GM12891 (cell line): ENCODE data around the gene CCDC24.

ENCODE experiments used
- PAX5 ChIP-seq: IDR thresholded peaks from 2 replicates; pipeline ENCODE4 v1.6.1; 2011; ENCODE audit warnings: low read length, moderate library complexity, mild to moderate bottlenecking; ENCODE audit not compliant: insufficient read depth, severe bottlenecking
- POLR2A ChIP-seq: IDR thresholded peaks from 2 replicates; pipeline ENCODE4 v1.6.1; 2011; ENCODE audit warnings: low read depth, low read length, control low read depth
- POLR2AphosphoS5 ChIP-seq: IDR thresholded peaks from 2 replicates; pipeline ENCODE4 v1.6.1; 2011; ENCODE audit warnings: low read depth, low read length, control low read depth
- POU2F2 ChIP-seq: IDR thresholded peaks from 2 replicates; pipeline ENCODE4 v1.6.1; 2011; ENCODE audit warnings: low read depth, mild to moderate bottlenecking, control low read depth, low read length, moderate library complexity
- SPI1 ChIP-seq: IDR thresholded peaks from 2 replicates; pipeline ENCODE4 v1.6.1; 2011; ENCODE audit warnings: low read depth, low read length, control low read depth
- TAF1 ChIP-seq: IDR thresholded peaks from 2 replicates; pipeline ENCODE4 v1.6.1; 2011; ENCODE audit warnings: low read depth, low read length, control low read depth

- TF ChIP-seq POLR2A (no peak), SPI1 (no peak), POLR2AphosphoS5 (no peak), TAF1 (no peak), POU2F2 (no peak), PAX5 (no peak)
Observed at GRCh38 chr1:43973981-43974442, 17.4 kb upstream of the CCDC24 start.
